HG03432 (cell line): ENCODE data around the gene AIRE.
"Not testable (repeated sequence)": the region's sequence is repeated elsewhere in the genome, so short reads cannot be mapped to it uniquely, and the experiment has no call there.

Experiments used
- ATAC-seq: cut with Tn5 transposase; IDR thresholded peaks from one replicate; pipeline ENCODE4 v1.9.1; 2021; ENCODE audit warnings: mild to moderate bottlenecking, moderate library complexity; ENCODE audit not compliant: unreplicated experiment

The AIRE gene

DNA sequence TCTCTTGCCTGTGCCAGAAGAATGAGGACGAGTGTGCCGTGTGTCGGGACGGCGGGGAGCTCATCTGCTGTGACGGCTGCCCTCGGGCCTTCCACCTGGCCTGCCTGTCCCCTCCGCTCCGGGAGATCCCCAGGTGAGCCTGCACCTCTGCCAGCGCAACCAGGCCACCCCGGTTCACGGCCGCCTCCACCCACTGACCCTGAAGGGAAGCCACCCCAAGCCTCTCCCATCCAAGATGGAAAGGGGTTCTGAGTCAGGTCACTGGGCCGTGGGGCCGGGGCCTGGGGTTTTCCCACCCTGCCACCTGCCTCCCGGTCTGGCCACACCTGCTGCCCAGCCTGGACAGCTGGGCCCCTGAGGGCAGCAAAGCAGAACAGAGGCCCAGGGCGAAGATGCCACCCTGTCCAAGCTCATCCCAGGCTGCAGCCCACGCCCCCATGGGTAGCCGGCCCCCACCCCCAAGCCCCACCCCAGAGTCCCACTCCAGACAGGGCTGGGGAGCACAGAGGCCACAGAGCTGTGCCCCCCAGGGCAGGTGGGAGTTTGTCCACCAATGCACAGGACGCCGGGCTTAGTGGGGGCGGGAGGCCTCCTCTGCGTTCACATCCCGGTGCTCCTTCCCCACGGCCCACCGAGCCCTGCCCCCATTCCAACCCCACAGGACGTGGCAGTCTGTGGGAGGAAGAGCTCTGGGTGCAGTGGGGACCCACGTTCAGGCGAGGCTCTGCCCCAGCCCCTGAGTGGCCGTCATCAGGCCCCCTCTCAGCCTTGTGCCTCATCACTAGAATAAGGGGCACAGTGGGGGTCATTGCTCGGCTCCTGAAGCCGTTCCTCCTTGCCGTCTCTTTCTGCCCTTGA, 5.6 kb downstream of the AIRE start:
- no peak for ATAC-seq

DNA sequence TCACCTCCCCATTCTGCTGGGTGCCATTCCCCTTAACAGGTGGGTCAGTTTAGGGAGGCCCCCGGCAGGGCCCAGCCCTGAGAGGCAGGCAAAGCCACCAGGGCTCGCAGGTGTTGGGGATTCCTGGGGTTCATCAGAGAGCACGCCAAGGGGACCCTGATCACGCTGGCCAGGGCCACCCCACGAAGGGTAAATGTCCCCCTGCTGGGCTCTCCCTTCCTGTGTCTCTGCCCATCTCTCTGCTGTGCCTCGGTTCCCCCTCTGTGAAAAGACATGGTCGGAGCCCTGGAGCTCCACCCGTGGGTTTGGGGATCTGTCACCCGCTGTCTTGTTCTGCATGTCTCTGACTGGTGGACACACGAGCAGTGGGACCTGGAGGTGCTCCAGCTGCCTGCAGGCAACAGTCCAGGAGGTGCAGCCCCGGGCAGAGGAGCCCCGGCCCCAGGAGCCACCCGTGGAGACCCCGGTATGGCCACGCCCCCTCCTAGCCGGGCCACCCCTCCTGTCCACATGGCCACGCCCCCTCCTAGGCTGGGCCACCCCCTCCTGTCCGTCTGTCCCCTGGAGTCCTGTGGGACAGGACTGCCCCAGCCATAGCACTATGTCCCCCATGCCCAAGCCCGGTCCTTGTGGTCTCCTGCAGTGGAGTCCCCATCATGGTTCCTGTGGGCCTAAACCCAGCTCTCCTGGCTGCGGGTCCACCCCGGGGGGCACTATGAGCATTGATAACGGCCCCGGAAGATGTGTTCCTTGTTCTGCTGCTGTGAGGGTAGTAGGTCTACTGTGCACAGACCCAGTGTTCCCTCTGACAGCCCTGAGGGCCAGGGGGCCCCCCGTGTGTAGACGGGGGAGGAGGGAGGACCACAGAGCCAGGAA, 6.5 kb downstream of the AIRE start:
- no peak for ATAC-seq

DNA sequence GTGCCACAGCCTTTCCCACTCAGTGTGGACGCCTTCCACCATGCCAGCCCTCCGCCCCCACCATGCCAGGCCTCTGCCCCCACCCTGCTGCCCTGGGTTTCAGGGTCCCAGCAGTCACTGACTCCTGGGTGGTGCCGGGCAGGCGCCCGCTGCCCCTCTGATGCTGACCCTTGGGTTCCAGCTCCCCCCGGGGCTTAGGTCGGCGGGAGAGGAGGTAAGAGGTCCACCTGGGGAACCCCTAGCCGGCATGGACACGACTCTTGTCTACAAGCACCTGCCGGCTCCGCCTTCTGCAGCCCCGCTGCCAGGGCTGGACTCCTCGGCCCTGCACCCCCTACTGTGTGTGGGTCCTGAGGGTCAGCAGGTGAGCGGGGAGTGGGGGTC, 7.1 kb downstream of the AIRE start:
- ATAC-seq: no peak

DNA sequence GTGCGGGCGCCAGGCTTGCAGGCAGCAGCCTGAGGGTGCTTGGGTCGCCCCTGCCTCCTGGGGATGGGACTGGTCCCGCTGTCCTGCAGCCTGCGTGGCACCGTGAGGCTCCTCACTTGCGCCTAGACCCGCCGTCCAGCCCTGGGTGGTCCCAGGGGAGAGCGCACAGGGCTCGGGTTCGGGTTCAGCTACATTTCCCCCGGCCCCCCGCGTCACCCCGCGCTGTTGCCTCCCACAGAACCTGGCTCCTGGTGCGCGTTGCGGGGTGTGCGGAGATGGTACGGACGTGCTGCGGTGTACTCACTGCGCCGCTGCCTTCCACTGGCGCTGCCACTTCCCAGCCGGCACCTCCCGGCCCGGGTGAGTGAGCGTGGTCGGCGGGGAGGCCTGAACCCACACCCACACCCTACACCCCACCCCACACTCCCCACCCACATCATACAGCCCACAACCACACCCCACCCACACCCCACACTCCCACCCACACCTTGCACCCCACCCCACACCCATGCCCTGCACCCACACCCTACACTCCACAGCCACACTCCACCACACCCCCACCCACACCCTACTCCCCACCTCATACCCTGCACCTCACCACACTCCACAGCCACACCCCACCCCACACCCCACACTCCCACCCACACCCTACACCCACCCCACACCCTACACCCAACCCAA, 8.0 kb downstream of the AIRE start:
- ATAC-seq: no peak

DNA sequence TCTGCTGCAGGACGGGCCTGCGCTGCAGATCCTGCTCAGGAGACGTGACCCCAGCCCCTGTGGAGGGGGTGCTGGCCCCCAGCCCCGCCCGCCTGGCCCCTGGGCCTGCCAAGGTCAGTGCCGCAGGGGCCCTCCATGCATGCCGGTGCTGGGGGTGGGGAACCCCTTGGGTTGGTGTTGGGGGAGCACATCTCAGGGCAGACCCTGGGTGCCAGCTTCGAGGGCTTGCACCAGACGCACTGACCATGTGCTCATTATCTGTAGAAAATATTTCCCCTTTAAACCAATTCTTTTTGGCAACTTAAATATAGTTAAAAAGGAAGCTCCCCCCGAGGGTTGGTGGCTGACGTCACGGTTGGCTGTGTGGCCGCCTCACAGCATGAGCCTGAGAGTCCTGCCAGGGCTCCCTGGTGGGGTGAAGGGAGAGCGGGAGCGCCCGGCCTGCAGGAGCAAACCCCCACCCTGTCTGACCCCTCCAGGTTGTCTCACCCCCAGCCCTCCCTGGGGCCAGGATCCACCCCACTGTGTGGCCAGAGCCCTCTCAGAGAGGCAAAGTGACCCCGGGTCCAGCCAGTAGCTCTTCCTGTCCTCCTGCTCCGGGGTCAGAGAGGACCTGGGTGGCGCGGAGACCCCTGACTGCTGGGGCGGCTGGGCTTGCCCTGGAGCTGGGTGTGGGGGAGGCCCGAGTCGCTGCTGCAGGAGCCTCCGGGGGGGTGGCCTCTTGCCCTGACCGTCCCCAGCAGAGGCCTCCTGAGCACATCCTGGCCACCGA, 8.9 kb downstream of the AIRE start:
- ATAC-seq: no peak

DNA sequence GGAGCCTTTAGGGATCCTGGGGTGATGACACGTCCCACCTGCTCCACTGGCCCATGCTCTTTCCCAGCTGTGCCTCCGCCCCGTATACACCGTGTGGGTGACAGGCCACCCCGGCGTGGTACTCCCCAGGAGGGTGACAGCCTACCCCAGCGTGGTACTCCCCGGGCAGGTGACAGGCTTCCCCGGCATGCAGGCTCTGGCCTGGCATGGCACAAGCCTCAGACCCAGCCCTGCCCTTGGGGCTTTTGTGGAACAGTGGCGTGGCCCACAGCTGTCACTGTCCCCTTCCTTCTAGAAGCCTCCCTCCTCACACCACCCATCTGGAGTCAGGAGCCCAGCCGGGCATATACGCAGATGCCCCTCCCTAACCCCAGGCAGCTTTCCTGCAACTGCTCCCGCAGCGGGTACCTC, 9.5 kb downstream of the AIRE start:
- no peak for ATAC-seq

DNA sequence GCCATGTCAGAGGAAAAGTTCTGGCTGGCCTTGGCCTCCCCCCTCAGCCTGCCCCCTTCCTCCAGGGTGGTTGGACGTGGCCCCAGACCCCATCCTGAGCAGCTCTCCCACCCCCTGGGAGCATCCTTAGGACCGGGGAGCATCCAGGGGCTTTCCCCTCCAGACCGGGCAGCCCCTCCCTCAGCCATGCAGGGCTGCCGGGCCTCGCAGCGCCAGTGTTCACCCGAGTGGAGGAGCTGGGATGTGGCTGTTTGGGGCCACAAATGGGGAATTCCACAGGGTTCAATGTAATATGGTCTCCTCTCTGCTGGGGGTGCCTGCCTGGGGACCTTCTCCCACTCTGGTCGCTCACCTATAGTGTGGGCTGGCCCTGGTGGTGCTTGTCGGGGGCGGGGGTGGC, 10.0 kb downstream of the AIRE start:
- no peak for ATAC-seq

DNA sequence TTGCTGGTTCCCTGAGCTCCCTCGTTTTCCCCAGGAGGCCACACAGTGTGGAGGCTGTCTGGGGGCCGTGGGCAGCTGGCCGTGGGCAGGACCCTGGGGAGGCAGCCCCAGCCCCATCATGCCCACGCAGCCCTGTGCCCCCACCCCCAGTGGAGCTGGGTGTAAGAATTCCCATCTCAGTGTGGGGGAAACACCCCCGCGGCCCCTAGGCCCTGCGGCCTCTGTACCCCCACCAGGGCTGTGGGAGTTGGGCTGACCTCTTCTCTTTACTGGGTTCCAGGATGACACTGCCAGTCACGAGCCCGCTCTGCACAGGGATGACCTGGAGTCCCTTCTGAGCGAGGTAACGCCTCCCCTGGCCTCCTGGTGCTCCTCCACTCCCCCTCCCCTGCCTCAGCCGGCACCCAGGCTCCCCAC, 10.4 kb downstream of the AIRE start:
- ATAC-seq: no peak

DNA sequence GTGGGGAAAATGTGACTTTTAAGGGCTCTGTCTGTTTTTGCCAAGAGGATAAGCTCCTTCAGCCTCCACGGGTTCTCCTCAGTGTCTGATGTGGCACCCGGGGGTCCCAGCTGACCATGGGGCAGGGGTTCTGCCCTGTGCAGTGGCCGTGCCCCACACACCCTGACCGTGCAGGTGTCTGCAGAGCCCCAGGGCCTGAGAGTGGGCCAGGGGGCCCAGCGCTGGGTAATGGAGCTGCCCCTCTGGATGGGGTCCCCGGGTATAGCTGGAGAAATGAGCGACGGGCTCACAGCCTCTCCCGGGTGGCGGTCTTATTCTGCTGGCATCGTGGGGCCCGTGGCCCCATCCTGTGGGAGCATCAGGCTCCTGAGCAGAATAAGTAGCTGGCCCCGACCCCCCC, 11.2 kb downstream of the AIRE start:
- no peak for ATAC-seq

DNA sequence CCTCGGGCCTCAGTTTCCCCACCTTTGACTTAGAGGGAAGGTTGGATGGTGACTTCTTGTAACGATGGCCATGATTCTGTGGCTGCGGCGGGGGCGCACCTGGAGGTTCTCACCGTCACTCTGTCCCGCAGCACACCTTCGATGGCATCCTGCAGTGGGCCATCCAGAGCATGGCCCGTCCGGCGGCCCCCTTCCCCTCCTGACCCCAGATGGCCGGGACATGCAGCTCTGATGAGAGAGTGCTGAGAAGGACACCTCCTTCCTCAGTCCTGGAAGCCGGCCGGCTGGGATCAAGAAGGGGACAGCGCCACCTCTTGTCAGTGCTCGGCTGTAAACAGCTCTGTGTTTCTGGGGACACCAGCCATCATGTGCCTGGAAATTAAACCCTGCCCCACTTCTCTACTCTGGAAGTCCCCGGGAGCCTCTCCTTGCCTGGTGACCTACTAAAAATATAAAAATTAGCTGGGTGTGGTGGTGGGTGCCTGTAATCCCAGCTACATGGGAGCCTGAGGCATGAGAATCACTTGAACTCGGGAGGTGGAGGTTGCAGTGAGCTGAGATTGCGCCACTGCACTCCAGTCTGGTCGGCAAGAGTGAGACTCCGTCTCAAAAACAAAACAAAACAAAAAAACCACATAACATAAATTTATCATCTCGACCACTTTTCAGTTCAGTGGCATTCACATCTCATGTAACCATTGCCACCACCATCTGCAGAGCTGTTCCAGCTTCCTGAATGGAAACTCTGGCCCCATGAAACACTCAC, 12.0 kb downstream of the AIRE start:
- no peak for ATAC-seq

DNA sequence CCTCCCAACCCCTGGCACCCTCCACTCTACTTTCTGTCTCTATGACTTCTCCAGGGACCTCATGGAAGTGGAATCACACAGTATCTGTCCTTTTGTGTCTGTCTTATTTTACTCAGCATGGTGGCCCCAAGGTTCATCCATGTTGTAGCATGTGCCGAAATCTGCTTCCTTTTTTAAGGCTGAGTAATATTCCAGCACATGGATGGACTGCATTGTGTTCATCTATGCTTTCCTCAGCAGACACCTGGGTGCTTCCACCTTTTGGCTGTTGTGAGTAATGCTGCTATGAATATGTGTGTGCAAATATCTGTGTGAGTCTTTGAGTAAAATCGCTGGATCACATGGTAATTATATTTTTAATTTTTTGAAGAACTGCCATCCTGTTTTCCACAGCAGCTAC, 12.6 kb downstream of the AIRE start:
- ATAC-seq: no peak

DNA sequence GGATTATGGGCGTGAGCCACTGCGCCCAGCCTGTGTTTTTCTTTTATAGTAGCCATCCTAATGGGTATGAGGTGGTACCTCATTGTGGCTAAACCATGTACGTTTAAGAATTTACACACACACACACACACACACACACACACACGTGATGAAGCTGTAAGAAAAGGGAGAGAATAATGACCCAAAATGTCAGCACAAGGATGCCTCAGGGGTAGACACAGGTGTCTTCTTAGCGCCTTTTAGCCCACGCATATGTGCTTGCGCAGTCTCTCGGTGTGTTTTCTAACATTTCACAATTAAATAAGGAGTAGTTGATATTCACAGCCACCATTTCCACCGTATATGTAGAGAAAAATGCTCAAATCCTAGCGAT, 13.4 kb downstream of the AIRE start:
- ATAC-seq: no peak

DNA sequence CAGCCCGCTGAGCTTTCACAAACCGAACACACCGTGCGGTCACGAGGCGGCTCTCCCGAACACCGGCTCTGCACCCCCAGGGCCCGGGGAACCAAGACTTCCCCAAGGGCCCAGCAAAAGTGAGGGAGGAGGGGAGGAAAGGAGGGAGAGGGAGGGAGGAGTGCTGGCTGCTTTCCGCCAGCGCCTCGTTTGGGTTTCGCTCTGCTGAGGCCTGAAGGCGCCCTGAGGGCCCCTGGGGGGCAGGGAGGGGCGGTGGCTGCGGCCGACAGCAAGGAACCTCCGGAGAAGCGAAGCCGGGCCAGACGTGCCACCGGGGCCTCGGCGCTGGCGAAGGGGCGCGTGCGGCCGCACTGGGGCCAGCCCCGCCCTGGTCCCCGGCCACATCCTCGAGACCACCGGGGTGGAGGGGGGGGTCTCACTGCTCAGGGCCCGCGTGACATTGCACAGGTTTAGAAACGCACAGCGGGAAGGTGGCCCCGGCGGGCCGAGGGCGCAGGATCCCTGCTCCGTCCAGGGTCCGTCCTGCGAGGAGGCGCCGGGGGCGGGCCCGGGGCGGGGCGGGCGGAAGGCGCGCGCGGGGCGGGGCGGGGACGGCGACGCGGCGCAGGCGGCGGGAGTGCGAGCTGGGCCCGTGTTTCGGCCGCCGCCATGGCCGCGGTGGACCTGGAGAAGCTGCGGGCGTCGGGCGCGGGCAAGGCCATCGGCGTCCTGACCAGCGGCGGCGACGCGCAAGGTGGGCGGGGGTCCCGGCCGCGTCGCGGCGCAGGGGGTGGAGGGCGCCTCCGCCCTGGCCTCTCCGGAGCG, 14.0 kb downstream of the AIRE start, which contains the start of gene PFKL:
Gene PFKL, plus strand, starts transcription at position 596 of the 804 bp plus-strand sequence. Its CDS starts 53 bp downstream, at position 649.
- ATAC-seq: peak; percentile 58

DNA sequence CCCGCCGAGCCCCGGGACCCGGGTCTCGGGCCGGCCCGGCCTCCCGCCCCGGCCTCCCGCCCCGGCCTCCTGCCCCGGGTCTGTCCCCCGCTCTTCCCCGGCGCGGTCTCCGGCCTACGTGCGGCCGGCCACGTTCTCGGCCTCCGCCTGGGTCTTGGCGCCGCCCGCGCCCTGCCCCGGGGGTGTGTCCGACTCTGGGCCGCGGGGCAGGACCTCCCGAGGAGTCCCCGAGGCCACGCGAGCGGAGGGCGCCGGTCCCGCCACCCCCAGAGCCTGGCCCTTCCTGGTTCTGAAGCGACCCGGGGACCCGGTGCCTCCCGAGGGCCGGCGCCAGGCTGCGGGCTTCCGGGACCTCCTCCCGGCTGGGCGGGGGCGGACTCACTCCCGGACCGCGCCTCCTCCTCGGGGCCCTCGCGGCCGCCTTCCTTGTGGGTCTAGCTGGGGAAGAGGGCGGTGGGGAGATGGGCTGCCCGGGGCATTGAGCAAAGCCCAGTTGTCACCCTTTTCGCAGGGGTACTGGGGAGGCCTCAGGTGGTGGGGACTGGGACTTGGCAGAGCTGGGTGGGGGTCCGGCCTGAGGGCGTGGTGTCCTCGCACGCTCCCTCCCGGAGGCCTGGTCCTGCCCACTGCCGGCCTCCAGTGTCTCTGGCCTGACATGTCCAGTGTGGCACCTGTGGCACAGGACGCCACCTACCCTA, 14.7 kb downstream of the AIRE start:
- peak; percentile 28 for ATAC-seq

DNA sequence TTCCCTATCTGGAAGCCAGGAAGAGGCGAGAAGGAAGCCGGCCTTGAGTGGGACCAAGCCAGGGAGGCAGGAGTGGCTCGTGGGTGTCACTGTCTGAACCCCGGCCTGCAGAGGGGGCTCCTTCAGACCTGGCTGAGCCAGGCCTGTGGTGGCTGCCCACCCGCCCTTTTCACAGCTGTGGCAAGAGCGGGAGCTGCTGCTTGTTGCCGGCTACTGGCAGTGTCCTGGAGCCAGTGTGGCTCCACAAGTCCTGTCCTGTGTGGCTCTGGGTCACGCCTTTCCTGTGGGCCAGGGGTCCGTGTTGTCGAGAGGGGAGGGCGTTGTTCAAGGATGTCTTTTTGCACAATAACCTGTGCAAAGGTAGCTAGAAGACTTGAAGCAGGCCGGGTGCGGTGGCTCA, 15.5 kb downstream of the AIRE start:
- no peak for ATAC-seq

DNA sequence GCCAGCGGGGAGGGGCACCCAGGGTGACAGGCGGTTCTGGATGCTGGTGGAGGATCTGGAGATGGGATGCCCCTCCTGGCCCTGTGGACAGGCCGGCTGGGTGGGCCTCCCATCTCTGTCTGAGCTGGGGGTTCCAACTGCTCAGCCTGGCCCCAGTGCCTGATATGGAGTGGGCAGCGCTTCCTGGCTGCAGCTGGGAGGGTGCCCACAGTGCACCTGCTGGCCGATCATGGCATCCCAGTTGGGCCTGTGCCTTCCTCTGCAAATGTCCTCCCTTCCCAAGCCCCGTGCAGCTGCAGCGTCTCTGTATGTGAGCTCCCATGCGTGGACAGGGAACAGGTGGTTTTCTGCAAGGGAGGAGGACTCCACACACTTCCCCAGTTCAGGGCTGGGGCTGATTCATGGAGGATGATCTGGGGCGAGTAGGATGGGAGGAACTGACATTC, 16.3 kb downstream of the AIRE start:
- no peak for ATAC-seq

DNA sequence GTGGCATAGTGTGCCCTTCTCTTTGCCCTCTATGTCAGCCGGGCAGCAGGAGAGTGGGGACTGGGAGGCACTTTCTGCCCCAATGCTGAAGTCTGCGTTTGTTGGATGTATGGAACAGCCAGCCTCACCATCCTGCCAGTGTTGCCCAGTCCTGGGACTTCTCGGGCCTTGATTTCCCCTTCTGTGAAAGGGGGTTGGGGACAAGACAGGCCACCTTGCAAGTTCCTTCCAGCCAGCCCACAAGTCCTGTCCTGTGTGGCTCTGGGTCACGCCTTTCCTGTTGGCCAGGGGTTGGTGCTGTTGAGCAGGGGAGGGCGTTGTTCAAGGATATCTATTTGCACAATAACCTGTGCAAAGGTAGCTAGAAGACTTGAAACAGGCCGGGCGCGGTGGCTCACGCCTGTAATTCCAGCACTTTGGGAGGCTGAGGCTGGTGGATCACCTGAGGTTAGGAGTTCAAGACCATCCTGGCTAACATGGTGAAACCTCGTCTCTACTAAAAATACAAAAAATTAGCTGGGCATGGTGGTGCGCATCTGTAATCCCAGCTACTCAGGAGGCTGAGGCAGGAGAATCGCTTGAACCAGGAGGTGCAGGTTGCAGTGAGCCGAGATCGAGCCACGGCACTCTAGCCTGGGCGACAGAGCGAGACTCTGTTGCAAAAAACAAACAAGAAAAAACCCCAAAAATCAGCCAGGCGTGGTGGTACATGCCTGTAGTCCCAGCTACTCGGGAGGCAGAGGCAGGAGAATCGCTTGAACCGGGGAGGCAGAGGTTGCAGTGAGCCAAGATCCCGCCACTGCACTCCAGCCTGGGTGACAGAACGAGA, 17.1 kb downstream of the AIRE start:
- ATAC-seq: not testable (repeated sequence)
